Peyer's patch (tissue), 4 donors: Measurements from ENCODE around the gene WNT9A. TPM values are rescaled to one million over a fixed set of nuclear protein-coding genes. Genes with fewer than 3 reads are reported as not detected.

Source experiments
- DNase-seq, 3 donors: peaks; one replicate each; pipeline ENCODE4 v3.0.0-alpha.2; 2017 to 2019
- H3K27ac ChIP-seq, 4 donors: fragments of 200-600 bp; sonication (generic); one replicate each; pipeline ENCODE4 v1.5.1; 2016 to 2019
- H3K27me3 ChIP-seq, 2 donors: fragments of 200-600 bp; sonication (generic); one replicate each; pipeline ENCODE4 v1.5.1; 2019
- H3K36me3 ChIP-seq, 3 donors: fragments of 200-600 bp; sonication (generic); one replicate each; pipeline ENCODE4 v1.5.1; 2016 to 2019
- H3K4me1 ChIP-seq, 4 donors: fragments of 200-600 bp; sonication (generic); one replicate each; pipeline ENCODE4 v1.5.1; 2016 to 2019
- H3K4me3 ChIP-seq, 4 donors: fragments of 200-600 bp; sonication (generic); 1 replicate in 3 of 4; 2 replicates in 1 of 4; pipeline ENCODE4 v1.5.1; 2016 to 2019; ENCODE audit warnings: mild to moderate bottlenecking in 1 of 4
- H3K9me3 ChIP-seq, 4 donors: fragments of 200-600 bp; sonication (generic); one replicate each; pipeline ENCODE4 v1.5.1; 2016 to 2019; ENCODE audit warnings: mild to moderate bottlenecking in 1 of 4
- CTCF ChIP-seq, 6 experiments: fragments of 450-650 bp in 4 of 6; fragments of 200-600 bp in 2 of 6; sonication (generic) in 1 of 6; IDR thresholded peaks; one replicate each; pipeline ENCODE4 v1.5.1; 2017 to 2019; ENCODE audit warnings: antibody characterized with exemption in 6 of 6, mild to moderate bottlenecking in 3 of 6, moderate library complexity in 1 of 6
- POLR2A ChIP-seq, 2 donors: fragments of 450-650 bp; IDR thresholded peaks; one replicate each; pipeline ENCODE4 v1.5.1; 2017; ENCODE audit warnings: antibody characterized with exemption in 2 of 2, mild to moderate bottlenecking in 2 of 2, moderate library complexity in 2 of 2
- total RNA-seq, 4 donors: library from RNA; depleted of rRNA; stranded (reverse); fragments of >200 nt; gene quantifications; one replicate each; pipeline ENCODE4 v1.1.0, GENCODE V29; 2016

The WNT9A gene
- total RNA-seq, 4 donors from 2014 or later, result 0.83 to 3.5 (median 2.6) TPM

- Histone ChIP-seq H3K27me3 (peaks cover 0 to 4% of the 10 kb centered on the region in 2 donors), H3K9me3 (no peaks in the 10 kb centered on the region), H3K4me3 (peak overlapping the region; percentile 34 to 61 (median 52)), H3K36me3 (no peaks in the 10 kb centered on the region), H3K27ac (peak overlapping the region; percentile 46 to 86 (median 62)), H3K4me1 (peaks cover 0 to 35% (median 18%) of the 10 kb centered on the region in 4 donors)
- TF ChIP-seq CTCF (IDR thresholded peaks at IDR 0.05) (no peak), POLR2A (IDR thresholded peaks at IDR 0.05) (no peak)
- DNase-seq, result peak in 2 of 3 donors; percentile 41 to 44
These were observed 945 bp upstream of the WNT9A start for GRCh38 chr1:227948493-227949260.

DNA sequence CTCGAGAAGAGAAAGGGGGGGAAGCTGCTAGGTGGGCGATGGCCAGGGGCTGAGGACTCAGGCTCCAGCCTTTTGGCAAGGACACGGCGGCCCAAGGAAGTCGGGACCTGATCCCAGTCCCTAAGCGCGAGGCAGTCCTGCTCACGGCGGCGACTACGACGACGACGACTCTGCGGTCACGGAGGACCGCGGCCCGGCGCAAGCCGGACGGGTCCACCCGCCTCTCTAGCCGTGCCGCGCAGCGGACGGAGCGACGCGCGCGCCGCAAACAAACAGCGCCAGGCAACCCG is 401 bp downstream of the WNT9A start:
- DNase-seq, result peak in 2 of 3 donors; percentile 34 to 57
- TF ChIP-seq POLR2A (IDR thresholded peaks at IDR 0.05) (no peak), CTCF (IDR thresholded peaks at IDR 0.05) (no peak)
- no peaks in the 10 kb centered on the region for H3K9me3 ChIP-seq
- H3K36me3 ChIP-seq, result no peaks in the 10 kb centered on the region
- H3K4me1 ChIP-seq, result peaks cover 0 to 35% (median 18%) of the 10 kb centered on the region in 4 donors
- H3K27ac ChIP-seq, result peak overlapping the region; percentile 62 to 86 (median 70)
- H3K27me3 ChIP-seq, result peaks cover 0 to 4% of the 10 kb centered on the region in 2 donors
- peak overlapping the region; percentile 29 to 61 (median 52) for H3K4me3 ChIP-seq

GRCh38 chr1:227946624-227947385 is 927 bp downstream of the WNT9A start:
- Histone ChIP-seq H3K36me3 (no peaks in the 10 kb centered on the region), H3K4me1 (peaks cover 0 to 38% (median 18%) of the 10 kb centered on the region in 4 donors), H3K27me3 (peaks cover 0 to 4% of the 10 kb centered on the region in 2 donors), H3K27ac (peak overlapping the region; percentile 62 to 86 (median 70)), H3K4me3 (peak overlapping the region; percentile 29 to 61 (median 52)), H3K9me3 (no peaks in the 10 kb centered on the region)
- DNase-seq, result peak; percentile 42 to 84 (median 84)
- TF ChIP-seq POLR2A (IDR thresholded peaks at IDR 0.05) (no peak), CTCF (IDR thresholded peaks at IDR 0.05) (peak; percentile 31 to 82 (median 66))

- Histone ChIP-seq H3K27me3 (peaks cover 0 to 4% of the 10 kb centered on the region in 2 donors), H3K27ac (peak overlapping the region in 3 of 4 donors; percentile 62 to 86 (median 77)), H3K4me3 (peak overlapping the region in 3 of 4 donors; percentile 29 to 61 (median 61)), H3K36me3 (no peaks in the 10 kb centered on the region), H3K4me1 (peaks cover 0 to 39% (median 18%) of the 10 kb centered on the region in 4 donors), H3K9me3 (no peaks in the 10 kb centered on the region)
- peak in 2 of 3 donors; percentile 80 to 84 for DNase-seq
- no peak for TF ChIP-seq POLR2A (IDR thresholded peaks at IDR 0.05)
- TF ChIP-seq CTCF (IDR thresholded peaks at IDR 0.05), result no peak
These were observed 1.7 kb downstream of the WNT9A start for GRCh38 chr1:227945891-227946623.
